H9 (cell line): ENCODE measurements around the gene EGFR. TPM values are rescaled to one million over a fixed set of nuclear protein-coding genes. Genes with fewer than 3 reads are reported as not detected.

ENCODE experiments used
- DNase-seq: peaks from one replicate; pipeline ENCODE4 v3.0.0-alpha.2; 2017
- H2AFZ ChIP-seq: one replicate; pipeline ENCODE4 v1.6.1; 2013; ENCODE audit warnings: mild to moderate bottlenecking, low read length, control low read depth, moderate library complexity
- H2AK5ac ChIP-seq: 2 replicates; pipeline ENCODE4 v1.6.1; 2013; ENCODE audit warnings: low read length, control low read depth, mixed read lengths; ENCODE audit not compliant: insufficient read length
- H2BK120ac ChIP-seq: one replicate; pipeline ENCODE4 v1.6.1; 2013; ENCODE audit warnings: low read depth, mild to moderate bottlenecking, low read length, control low read depth, inconsistent platforms; ENCODE audit not compliant: poor library complexity, severe bottlenecking
- H2BK12ac ChIP-seq: 2 replicates; pipeline ENCODE4 v1.6.1; 2013; ENCODE audit warnings: low read length, control low read depth, mixed read lengths, low read depth; ENCODE audit not compliant: insufficient read length
- H2BK15ac ChIP-seq: 2 replicates; pipeline ENCODE4 v1.6.1; 2013; ENCODE audit warnings: low read depth, low read length, control low read depth
- H2BK20ac ChIP-seq: one replicate; pipeline ENCODE4 v1.6.1; 2013; ENCODE audit warnings: low read depth, mild to moderate bottlenecking, low read length, control low read depth, inconsistent platforms; ENCODE audit not compliant: poor library complexity, severe bottlenecking
- H2BK5ac ChIP-seq: 2 replicates; pipeline ENCODE4 v1.6.1; 2013; ENCODE audit warnings: low read length, control low read depth, mixed read lengths; ENCODE audit not compliant: insufficient read length
- H3K14ac ChIP-seq: 2 replicates; pipeline ENCODE4 v1.6.1; 2013; ENCODE audit warnings: low read length, control low read depth; ENCODE audit not compliant: insufficient read depth
- H3K18ac ChIP-seq: 2 replicates; pipeline ENCODE4 v1.6.1; 2013; ENCODE audit warnings: low read depth, mild to moderate bottlenecking, mixed read lengths, low read length, control low read depth; ENCODE audit not compliant: insufficient read length
- H3K23ac ChIP-seq: 2 replicates; pipeline ENCODE4 v1.6.1; 2013; ENCODE audit warnings: low read length, control low read depth, mixed read lengths, low read depth; ENCODE audit not compliant: insufficient read length
- H3K23me2 ChIP-seq: 2 replicates; pipeline ENCODE4 v1.6.1; 2013; ENCODE audit warnings: low read depth, mild to moderate bottlenecking, mixed read lengths, low read length, control low read depth; ENCODE audit not compliant: insufficient read length, poor library complexity, severe bottlenecking
- H3K27ac ChIP-seq: 2 replicates; pipeline ENCODE4 v1.5.1; 2013; ENCODE audit warnings: low read length, control low read depth, mixed read lengths, low read depth; ENCODE audit not compliant: insufficient read length
- H3K27me3 ChIP-seq: 2 replicates; pipeline ENCODE4 v1.6.1; 2013; ENCODE audit warnings: low read length, control low read depth, inconsistent platforms; ENCODE audit not compliant: insufficient read depth
- H3K4ac ChIP-seq: 2 replicates; pipeline ENCODE4 v1.6.1; 2013; ENCODE audit warnings: low read depth, mild to moderate bottlenecking, control low read depth, inconsistent platforms, low read length, moderate library complexity
- H3K4me1 ChIP-seq: 2 replicates; pipeline ENCODE4 v1.6.1; 2013; ENCODE audit warnings: low read length, control low read depth, inconsistent platforms; ENCODE audit not compliant: insufficient read depth
- H3K4me2 ChIP-seq: 2 replicates; pipeline ENCODE4 v1.6.1; 2013; ENCODE audit warnings: low read length, control low read depth, mixed read lengths; ENCODE audit not compliant: insufficient read length, insufficient read depth
- H3K56ac ChIP-seq: 2 replicates; pipeline ENCODE4 v1.6.1; 2013; ENCODE audit warnings: low read depth, mild to moderate bottlenecking, mixed read lengths, low read length, control low read depth; ENCODE audit not compliant: insufficient read length
- H3K79me1 ChIP-seq: 2 replicates; pipeline ENCODE4 v1.6.1; 2013; ENCODE audit warnings: low read depth, mild to moderate bottlenecking, moderate library complexity, low read length, control low read depth, inconsistent platforms; ENCODE audit not compliant: insufficient read depth, poor library complexity, severe bottlenecking
- H3K79me2 ChIP-seq: 2 replicates; pipeline ENCODE4 v1.6.1; 2013; ENCODE audit warnings: low read length, control low read depth, inconsistent platforms; ENCODE audit not compliant: insufficient read depth
- H3K9ac ChIP-seq: 2 replicates; pipeline ENCODE4 v1.6.1; 2013; ENCODE audit warnings: low read length, control low read depth, mixed read lengths; ENCODE audit not compliant: insufficient read length; ENCODE audit errors: extremely low read depth
- H3K9me3 ChIP-seq: one replicate; pipeline ENCODE4 v1.6.1; 2013; ENCODE audit warnings: low read depth, low read length, inconsistent platforms; ENCODE audit not compliant: control insufficient read depth
- H3T11ph ChIP-seq: one replicate; pipeline ENCODE4 v1.6.1; 2013; ENCODE audit warnings: mild to moderate bottlenecking, low read length, control low read depth, inconsistent platforms
- H4K20me1 ChIP-seq: one replicate; pipeline ENCODE4 v1.6.1; 2013; ENCODE audit not compliant: control insufficient read depth, insufficient read length, insufficient read depth
- H4K5ac ChIP-seq: 2 replicates; pipeline ENCODE4 v1.6.1; 2013; ENCODE audit warnings: low read depth, mild to moderate bottlenecking, mixed read lengths, low read length, control low read depth; ENCODE audit not compliant: insufficient read length
- H4K8ac ChIP-seq: replicated peaks from 2 replicates; pipeline ENCODE4 v1.6.1; 2013; ENCODE audit warnings: low read length, control low read depth, mixed read lengths, low read depth; ENCODE audit not compliant: insufficient read length
- H4K91ac ChIP-seq: 2 replicates; pipeline ENCODE4 v1.6.1; 2013; ENCODE audit warnings: low read depth, mild to moderate bottlenecking, moderate library complexity, mixed read lengths, low read length, control low read depth; ENCODE audit not compliant: insufficient read length
- H3K27ac Mint-ChIP-seq, 3 experiments: 2 replicates in 2 of 3; 3 replicates in 1 of 3; pipeline ENCODE4 v1.8.0; 2020 to 2021; ENCODE audit warnings: mixed read lengths in 3 of 3, mild to moderate bottlenecking in 1 of 3, moderate library complexity in 1 of 3
- H3K27me3 Mint-ChIP-seq: 2 replicates; pipeline ENCODE4 v1.8.0; 2021; ENCODE audit warnings: low read depth, mild to moderate bottlenecking, moderate library complexity, mixed read lengths
- H3K36me3 Mint-ChIP-seq, 3 experiments: 2 replicates in 2 of 3; 3 replicates in 1 of 3; pipeline ENCODE4 v1.8.0; 2020 to 2021; ENCODE audit warnings: low read depth in 3 of 3, mixed read lengths in 3 of 3; ENCODE audit not compliant: insufficient read depth in 1 of 3
- H3K4me1 Mint-ChIP-seq, 2 experiments: 2 replicates each; pipeline ENCODE4 v1.8.0; 2020; ENCODE audit warnings: mixed read lengths in 2 of 2
- H3K4me3 Mint-ChIP-seq, 2 experiments: 2 replicates in 1 of 2; 3 replicates in 1 of 2; pipeline ENCODE4 v1.8.0; 2020 to 2021; ENCODE audit warnings: mild to moderate bottlenecking in 2 of 2, mixed read lengths in 2 of 2, moderate library complexity in 1 of 2
- H3K9me3 Mint-ChIP-seq, 2 experiments: 2 replicates in 1 of 2; 3 replicates in 1 of 2; pipeline ENCODE4 v1.8.0; 2020; ENCODE audit warnings: mild to moderate bottlenecking in 2 of 2, mixed read lengths in 2 of 2, moderate library complexity in 1 of 2
- WGBS: extraction: QIAGEN DNeasy Blood & Tissue Kit; methylation state at CpG from one replicate; pipeline ENCODE4 v1.1.7; 2013; ENCODE audit warnings: missing lambda C conversion rate, low lambda C conversion rate, mixed read lengths; ENCODE audit not compliant: insufficient read length; ENCODE audit errors: extremely low coverage; 5-methylcytosine and 5-hydroxymethylcytosine counted together
- total RNA-seq: library from RNA; stranded (reverse); gene quantifications from 2 replicates; pipeline ENCODE4 v1.2.1, GENCODE V29; 2021
- TF ChIP-seq, protein P1 (sequence below): fragments of 200-600 bp; sonication (generic); conservative IDR thresholded peaks from 3 replicates; pipeline ENCODE4 v1.8.0; 2021; ENCODE audit warnings: antibody characterized with exemption, mild to moderate bottlenecking

The EGFR gene
- total RNA-seq, 1 experiment from 2014 or later = 3.3 TPM

- WGBS = no CpG with 5 or more reads among the region's 9 CpGs
- Histone ChIP-seq H3K23ac (no peak overlapping the region), H4K91ac (no peak overlapping the region), H4K20me1 (no peaks in the 10 kb centered on the region), H3K23me2 (no peaks in the 10 kb centered on the region), H3K79me1 (no peaks in the 10 kb centered on the region), H3K14ac (peak overlapping the region; percentile 29; the same call in 1 of the 2 replicates), H2BK15ac (no peak overlapping the region), H3K9me3 (no peaks in the 10 kb centered on the region), H2AFZ (no peak overlapping the region), H2AK5ac (no peak overlapping the region), H3K18ac (no peak overlapping the region), H3K79me2 (no peaks in the 10 kb centered on the region), H3K56ac (no peak overlapping the region), H3K27me3 (no peaks in the 10 kb centered on the region), H3K4ac (no peak overlapping the region), H3K9ac (no peak overlapping the region), H3T11ph (no peak overlapping the region), H2BK120ac (no peak overlapping the region), H3K4me2 (no peak overlapping the region), H4K5ac (no peak overlapping the region), H2BK12ac (no peak overlapping the region), H2BK20ac (no peak overlapping the region), H3K4me1 (no peaks in the 10 kb centered on the region), H4K8ac (no peak overlapping the region), H2BK5ac (no peak overlapping the region), H3K27ac (no peak overlapping the region)
- H3K4me3 Mint-ChIP-seq = no peak overlapping the region
- no peak for DNase-seq
- TF ChIP-seq, protein P1, sequence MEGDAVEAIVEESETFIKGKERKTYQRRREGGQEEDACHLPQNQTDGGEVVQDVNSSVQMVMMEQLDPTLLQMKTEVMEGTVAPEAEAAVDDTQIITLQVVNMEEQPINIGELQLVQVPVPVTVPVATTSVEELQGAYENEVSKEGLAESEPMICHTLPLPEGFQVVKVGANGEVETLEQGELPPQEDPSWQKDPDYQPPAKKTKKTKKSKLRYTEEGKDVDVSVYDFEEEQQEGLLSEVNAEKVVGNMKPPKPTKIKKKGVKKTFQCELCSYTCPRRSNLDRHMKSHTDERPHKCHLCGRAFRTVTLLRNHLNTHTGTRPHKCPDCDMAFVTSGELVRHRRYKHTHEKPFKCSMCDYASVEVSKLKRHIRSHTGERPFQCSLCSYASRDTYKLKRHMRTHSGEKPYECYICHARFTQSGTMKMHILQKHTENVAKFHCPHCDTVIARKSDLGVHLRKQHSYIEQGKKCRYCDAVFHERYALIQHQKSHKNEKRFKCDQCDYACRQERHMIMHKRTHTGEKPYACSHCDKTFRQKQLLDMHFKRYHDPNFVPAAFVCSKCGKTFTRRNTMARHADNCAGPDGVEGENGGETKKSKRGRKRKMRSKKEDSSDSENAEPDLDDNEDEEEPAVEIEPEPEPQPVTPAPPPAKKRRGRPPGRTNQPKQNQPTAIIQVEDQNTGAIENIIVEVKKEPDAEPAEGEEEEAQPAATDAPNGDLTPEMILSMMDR = no peak
- no peaks in the 10 kb centered on the region; the same call in 1 of the 2 replicates for H3K27me3 Mint-ChIP-seq
- H3K4me1 Mint-ChIP-seq = peaks cover 6% of the 10 kb centered on the region in 2 experiments; a peak in 3 of 4 replicates
- H3K36me3 Mint-ChIP-seq = no peaks in the 10 kb centered on the region
- H3K9me3 Mint-ChIP-seq = no peaks in the 10 kb centered on the region
- H3K27ac Mint-ChIP-seq = peak overlapping the region in 2 of 3 experiments; percentile 36 to 63; a peak in 3 of 7 replicates
Measured at GRCh38 chr7:55054758-55055157, 35.9 kb downstream of the EGFR start.
